Prostate gland (tissue), 2 donors: ENCODE results near the gene PAN2.

Experiments used
- POLR2A ChIP-seq: fragments of 450-650 bp; IDR thresholded peaks from one replicate; pipeline ENCODE4 v1.6.1; 2016; ENCODE audit warnings: antibody characterized with exemption, mild to moderate bottlenecking
- POLR2AphosphoS5 ChIP-seq: sonication (generic); formaldehyde crosslinking; IDR thresholded peaks from one replicate; pipeline ENCODE4 v1.6.1; 2017; ENCODE audit warnings: antibody characterized with exemption
- TF ChIP-seq, protein P1 (sequence below), 4 experiments: fragments of 200-600 bp in 2 of 4; fragments of 450-650 bp in 2 of 4; sonication (generic) in 2 of 4; IDR thresholded peaks; 1 replicate in 3 of 4; 2 replicates in 1 of 4; pipeline ENCODE4 v1.5.1; 2016 to 2019; ENCODE audit warnings: antibody characterized with exemption in 4 of 4, mild to moderate bottlenecking in 2 of 4, moderate library complexity in 2 of 4

- TF ChIP-seq, protein P1, sequence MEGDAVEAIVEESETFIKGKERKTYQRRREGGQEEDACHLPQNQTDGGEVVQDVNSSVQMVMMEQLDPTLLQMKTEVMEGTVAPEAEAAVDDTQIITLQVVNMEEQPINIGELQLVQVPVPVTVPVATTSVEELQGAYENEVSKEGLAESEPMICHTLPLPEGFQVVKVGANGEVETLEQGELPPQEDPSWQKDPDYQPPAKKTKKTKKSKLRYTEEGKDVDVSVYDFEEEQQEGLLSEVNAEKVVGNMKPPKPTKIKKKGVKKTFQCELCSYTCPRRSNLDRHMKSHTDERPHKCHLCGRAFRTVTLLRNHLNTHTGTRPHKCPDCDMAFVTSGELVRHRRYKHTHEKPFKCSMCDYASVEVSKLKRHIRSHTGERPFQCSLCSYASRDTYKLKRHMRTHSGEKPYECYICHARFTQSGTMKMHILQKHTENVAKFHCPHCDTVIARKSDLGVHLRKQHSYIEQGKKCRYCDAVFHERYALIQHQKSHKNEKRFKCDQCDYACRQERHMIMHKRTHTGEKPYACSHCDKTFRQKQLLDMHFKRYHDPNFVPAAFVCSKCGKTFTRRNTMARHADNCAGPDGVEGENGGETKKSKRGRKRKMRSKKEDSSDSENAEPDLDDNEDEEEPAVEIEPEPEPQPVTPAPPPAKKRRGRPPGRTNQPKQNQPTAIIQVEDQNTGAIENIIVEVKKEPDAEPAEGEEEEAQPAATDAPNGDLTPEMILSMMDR (IDR thresholded peaks at IDR 0.05), result no peak
- TF ChIP-seq POLR2AphosphoS5 (no peak), POLR2A (no peak)
Measured at GRCh38 chr12:56326126-56326525, 7.7 kb downstream of the PAN2 start.
